ENCODE data around the gene CD63.

The CD63 gene

DNA sequence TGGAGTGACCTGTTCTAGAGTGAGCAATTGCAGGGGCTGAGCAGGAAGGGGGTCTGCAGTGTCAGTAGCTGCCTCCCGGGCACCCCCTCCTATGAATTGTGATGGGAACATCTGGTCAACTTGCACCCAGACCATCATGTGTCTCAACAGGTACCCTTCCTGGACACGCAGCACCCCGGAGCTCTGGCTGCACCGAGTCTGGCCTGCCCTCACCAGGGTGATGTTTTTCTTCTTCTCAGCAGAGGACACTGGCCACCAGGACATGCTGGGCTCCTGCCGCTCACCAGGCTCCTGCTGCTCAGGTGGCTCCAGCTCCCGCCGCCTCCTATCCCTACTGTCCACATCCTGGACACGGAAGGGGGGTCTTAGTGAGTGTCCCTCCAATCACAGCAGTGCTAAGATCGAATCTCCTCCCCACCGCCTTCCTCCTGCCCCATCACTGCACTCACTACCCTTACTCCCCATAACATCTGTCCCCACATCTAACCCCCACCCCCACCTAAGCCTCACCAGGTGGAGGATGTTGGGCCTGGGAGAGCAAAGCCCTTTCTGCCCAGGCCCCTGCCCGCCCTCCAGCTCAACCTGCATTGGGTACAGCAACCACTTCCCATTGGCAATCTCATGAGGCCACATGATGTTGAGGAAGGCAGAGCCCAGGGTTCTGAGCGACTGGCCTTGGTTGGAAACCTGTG, 36.0 kb downstream of the CD63 start:
- in situ Hi-C loops (cut with MboI; ENCODE audit: low sequenced_read_pairs) = no loop called here

DNA sequence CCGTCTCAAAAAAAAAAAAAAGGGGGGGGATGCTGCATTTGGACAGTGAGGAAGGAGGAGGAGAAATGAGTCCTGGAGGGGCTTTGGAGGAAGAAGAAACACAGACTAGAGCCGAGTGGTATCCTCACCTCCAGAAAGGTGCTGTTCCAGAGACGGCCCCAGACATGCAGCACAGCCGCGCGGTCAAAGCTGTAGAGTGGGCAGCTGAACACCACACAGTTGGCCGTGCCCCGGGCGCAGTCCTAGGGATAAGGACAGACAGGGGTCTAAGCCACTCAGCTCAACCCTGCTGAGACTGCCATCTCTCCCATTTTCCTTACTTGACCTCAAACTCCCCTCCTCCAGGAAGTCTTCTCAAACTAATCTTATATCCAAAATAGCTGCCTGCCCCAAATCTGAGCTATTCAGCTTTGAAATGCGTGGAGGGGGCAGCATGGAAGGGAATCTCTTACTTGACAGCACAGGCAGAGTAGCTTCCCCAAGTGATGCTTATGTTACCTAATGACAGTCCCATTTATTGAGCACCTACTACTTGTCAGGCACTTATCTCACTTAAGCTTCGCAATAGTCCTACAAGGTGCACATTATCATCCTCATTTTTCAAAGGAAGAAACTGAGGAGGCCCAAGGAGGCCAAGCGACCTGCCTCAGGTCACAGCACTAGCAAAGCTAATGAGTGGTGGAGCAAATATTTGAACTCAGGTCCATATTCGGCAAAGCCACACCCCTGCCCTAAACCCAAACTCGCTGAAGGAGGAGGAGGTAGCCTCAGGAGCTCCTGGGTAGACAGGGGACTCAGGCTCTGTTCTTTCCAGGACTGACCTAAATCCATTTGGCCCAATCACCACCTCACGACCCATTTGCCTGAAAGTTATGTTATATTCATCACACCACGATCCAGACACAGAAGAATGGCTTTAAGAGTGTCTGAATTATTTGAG, 39.8 kb downstream of the CD63 start:
- in situ Hi-C loops (cut with MboI; ENCODE audit: low sequenced_read_pairs) = no loop called here

DNA sequence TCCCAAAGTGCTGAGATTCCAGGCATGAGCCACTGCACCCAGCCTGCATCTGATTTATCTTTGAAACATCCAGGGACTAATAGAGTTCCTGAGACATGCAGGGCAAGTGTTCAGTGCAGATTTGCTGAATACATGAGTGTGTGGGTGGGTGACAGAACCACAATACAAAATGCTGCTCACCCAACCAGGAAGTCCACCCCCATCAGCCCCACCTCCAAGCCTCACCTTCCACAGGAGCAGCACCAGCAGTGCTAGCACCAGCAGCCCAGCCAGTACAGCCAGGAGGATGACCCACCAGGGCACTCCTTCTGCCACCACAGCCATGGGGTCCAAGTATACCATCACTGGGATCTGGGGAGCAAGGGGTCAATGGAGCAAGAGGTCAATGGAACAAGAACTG, 41.1 kb downstream of the CD63 start:
- in situ Hi-C loops (cut with MboI; ENCODE audit: low sequenced_read_pairs) = no loop called here

DNA sequence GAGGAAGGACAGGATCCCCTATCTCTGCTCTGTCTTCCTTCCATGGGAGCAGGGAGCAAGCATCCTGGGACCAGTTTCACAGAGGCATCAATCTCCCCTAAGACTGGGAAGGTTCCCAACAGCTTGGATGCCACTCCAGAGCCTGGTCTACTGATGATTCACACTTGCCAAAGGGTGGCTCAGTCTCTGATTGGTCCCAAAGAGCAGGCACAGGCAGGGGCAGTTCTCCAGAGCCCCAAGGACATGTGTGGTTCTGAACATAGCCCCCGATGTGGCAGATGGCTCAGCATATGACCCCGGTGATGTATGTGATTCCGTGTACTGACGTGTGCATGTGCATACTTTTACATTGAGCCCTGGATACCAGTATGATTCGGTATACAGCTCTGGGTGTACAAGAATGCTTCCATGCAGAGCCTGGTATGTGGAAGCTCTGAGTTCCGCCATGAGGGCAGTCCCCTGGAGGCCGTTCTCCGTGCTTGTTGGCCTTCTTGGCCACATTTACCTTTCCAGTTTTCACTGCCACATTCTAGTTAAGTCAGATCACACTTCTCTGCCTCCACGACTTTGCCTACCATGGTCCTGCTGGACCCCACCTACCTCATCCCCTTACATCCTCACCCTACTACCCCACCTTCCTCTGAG, 42.3 kb downstream of the CD63 start:
- in situ Hi-C loops (cut with MboI; ENCODE audit: low sequenced_read_pairs) = no loop called here

DNA sequence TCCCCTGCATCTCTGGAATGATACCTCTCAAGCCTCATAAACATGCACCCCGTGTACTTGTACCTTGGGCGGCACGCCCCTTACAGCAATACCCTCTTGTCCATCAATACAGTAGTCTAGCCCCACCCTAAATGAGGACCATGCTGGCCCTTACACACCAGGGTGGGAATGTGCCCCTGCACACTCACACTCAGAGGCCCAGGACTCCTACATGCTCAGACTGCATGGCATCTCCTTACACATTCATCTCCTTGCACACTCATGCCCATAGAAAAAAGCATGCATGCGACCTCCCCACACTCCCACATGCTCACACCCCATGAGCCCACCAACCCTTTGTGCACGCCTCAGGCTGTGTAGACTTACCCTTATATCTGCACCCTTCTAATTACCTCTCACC, 43.1 kb downstream of the CD63 start:
- in situ Hi-C loops (cut with MboI; ENCODE audit: low sequenced_read_pairs) = no loop called here

DNA sequence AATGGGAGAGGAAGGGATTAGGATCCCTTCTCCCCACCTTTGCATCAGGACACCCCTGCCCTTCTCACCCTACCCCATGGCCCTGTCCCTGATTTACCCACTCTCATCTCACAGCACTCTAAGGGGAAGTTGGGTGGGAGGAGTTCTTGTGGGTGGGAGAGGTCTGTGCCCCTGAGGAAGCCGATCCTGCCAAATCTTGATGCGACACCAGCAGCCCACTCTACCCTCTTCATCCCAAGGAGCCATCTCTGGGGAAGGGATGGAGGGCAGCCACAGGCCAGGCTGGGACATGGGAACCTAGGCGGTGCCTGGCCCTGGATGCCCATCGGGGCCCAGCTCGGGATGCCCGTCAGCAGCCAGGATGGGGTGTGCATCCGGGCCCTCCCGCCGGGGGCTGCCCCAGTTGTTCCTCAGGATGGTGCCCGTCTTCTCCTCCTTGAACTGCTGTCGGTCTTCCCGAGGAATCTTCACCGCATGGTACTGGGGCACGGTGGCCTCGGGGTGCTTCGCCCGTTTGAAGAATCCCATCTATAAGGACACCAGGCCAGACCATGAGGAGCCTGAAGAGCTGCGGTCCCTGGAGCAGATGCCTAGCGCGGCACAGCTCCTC, 43.9 kb downstream of the CD63 start:
- in situ Hi-C loops (cut with MboI; ENCODE audit: low sequenced_read_pairs) = no loop called here

DNA sequence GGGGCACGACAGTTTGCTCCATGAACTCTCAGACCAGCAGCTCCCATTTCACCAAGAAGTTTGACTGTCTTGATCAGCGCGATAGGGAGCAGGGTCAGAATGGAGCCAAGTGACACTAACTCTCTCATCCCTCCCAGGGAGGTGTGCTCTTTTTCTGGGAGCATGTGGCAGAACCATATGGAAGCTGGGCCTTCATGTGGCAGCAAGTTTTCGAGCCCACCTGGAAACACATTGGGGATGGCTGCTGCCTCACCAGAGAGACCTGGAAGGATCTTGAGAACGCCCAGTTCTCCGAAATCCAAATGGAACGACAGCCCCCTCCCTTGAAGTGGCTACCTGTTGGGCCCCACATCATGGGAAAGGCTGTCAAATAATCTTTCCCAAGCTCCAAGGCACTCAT, 45.1 kb downstream of the CD63 start:
- in situ Hi-C loops (cut with MboI; ENCODE audit: low sequenced_read_pairs) = no loop called here

DNA sequence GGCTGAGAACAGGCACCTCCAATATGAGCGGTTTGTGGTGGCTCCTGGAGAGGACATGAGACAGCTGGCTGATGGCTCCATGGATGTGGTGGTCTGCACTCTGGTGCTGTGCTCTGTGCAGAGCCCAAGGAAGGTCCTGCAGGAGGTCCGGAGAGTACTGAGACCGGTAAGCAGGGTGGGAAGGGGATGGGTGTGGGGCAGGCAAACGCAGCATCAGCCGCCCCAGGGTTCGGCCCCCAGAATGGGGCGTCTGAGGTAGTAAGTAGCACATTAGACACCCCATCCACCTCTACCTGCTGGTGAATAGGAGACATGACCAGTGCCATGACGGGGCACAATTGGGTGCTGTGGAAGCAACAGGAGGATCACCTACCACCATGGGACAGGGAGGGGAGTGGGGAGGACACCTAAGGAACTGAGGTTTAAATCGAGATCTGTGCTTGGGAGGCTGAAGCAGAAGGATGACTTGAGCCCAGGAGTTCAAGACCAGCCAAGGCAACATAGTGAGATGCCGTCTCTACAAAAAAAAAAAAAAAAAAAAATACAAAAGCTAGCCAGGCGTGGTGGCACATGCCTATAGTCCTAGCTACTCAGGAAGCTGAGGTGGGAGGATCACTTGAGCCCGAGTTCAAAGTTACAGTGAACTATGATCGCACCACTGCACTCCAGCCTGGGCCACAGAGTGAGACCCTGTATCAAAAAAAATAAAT, 46.6 kb downstream of the CD63 start:
- in situ Hi-C loops (cut with MboI; ENCODE audit: low sequenced_read_pairs) = no loop called here

DNA sequence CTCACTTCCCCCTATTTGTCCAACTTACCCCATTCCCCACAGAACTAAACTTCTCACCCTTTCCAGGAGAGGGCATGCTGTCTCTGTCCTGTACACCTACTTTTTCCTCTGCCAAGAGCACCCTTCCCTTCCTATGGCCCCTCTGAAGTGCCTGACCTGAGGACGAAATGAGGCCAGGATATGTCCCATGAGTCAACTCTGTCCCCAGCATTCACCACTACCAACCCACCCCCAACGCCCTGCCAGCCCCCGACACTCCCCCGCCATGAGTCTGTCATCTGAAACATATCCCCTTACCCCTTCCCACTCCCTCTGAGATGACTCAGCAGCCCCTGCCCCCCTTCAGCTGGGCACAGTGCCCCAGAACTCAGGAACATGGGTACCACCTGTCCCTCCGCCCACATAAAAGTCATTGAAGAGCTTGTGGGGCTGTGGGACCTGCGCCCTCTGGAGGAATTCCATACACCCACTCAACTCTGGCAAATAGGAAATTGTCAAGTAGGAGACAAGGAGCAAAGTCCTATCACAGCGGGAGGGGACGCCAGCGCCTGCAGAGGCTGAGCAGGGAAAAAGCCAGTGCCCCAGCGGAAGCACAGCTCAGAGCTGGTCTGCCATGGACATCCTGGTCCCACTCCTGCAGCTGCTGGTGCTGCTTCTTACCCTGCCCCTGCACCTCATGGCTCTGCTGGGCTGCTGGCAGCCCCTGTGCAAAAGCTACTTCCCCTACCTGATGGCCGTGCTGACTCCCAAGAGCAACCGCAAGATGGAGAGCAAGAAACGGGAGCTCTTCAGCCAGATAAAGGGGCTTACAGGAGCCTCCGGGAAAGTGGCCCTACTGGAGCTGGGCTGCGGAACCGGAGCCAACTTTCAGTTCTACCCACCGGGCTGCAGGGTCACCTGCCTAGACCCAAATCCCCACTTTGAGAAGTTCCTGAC, 47.4 kb downstream of the CD63 start:
- in situ Hi-C loops (cut with MboI; ENCODE audit: low sequenced_read_pairs) = no loop called here

DNA sequence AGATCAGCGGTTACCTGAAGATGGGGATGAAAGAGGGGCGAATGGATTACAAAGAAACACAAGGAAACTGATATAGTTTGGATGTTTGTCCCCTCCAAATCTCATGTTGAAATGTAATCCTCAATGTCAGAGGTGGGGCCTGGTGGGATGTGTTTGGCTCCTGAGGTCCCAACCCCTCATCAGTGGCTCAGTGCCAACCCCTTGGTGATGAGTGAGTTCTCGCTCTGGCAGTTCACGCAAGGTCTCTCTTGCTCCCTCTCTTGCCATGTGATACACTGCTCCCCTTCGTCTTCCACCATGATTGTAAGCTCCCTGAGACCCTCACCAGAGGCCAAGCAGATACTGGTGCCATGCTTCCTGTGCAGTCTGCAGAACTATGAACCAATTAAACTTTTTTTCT, 49.1 kb downstream of the CD63 start:
- in situ Hi-C loops (cut with MboI; ENCODE audit: low sequenced_read_pairs) = no loop called here

DNA sequence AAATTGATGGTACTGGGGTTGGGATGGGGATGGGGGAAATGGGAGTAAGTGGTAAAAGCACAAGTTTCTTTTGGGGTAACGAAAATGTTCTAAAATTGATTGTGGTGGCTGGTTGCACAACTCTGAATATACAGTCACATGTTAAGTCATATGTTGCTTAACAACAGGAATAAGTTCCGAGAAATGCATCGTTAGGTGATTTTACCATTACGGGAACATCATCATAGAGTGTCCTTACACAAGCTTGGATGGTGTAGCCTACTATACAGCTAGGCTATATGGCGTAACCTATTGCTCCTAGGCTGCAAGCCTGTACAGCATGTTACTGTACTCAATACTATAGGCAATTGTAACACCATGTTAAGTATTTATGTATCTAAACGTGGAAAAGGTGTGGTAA, 52.1 kb downstream of the CD63 start:
- in situ Hi-C loops (cut with MboI; ENCODE audit: low sequenced_read_pairs) = no loop called here

DNA sequence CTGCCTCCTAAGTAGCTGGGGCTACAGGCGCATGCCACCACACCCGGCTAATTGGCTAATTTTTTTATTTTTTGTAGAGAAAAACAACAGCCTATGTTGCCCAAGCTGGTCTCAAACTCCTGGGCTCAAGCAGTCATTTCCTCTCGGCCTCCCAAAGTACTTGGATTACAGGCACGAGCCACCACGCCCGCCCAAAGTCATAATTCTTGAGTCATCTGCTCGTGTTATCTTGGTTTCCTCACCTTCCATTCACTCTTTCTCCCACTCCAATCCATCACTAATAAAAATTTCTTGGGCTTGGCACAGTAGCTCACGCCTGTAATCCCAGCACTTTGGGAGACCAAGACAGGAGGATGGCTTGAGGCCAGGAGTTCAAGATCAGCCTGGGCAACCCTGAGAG, 53.1 kb downstream of the CD63 start:
- in situ Hi-C loops (cut with MboI; ENCODE audit: low sequenced_read_pairs) = no loop called here

All from HL-60/S4 (cell line).